HL-60 (cell line): ENCODE results near the gene SORCS2.

Experiments
- DNase-seq, 2 experiments: peaks; one replicate each; pipeline ENCODE4 v3.0.0-alpha.2; 2010 to 2020; ENCODE audit warnings: low read depth in 1 of 2, low spot score in 1 of 2
- H3K27ac ChIP-seq: fragments of 250-450 bp; sonication (Bioruptor Pico); replicated peaks from 2 replicates; pipeline ENCODE4 v1.5.1; 2020; ENCODE audit warnings: mild to moderate bottlenecking, moderate library complexity
- H3K27me3 ChIP-seq: fragments of 250-450 bp; sonication (Bioruptor Pico); 2 replicates; pipeline ENCODE4 v1.5.1; 2021; ENCODE audit warnings: mild to moderate bottlenecking, moderate library complexity; ENCODE audit not compliant: insufficient read depth, poor library complexity, severe bottlenecking
- H3K4me3 ChIP-seq: replicated peaks from 2 replicates; pipeline ENCODE4 v1.5.1; 2011; ENCODE audit warnings: mild to moderate bottlenecking, control low read depth, low read length; ENCODE audit not compliant: insufficient read depth
- GABPA ChIP-seq: IDR thresholded peaks from 2 replicates; pipeline ENCODE4 v1.6.1; 2012; ENCODE audit warnings: low read depth
- POLR2AphosphoS5 ChIP-seq: IDR thresholded peaks from 2 replicates; pipeline ENCODE4 v1.6.1; 2012; ENCODE audit warnings: low read depth
- SPI1 ChIP-seq: IDR thresholded peaks from 2 replicates; pipeline ENCODE4 v1.6.1; 2012; ENCODE audit warnings: low read depth, mild to moderate bottlenecking, borderline replicate concordance
- TF ChIP-seq, protein P1 (sequence below): IDR thresholded peaks from one replicate; pipeline ENCODE4 v1.5.1; 2011; ENCODE audit warnings: low read length, control low read depth, inconsistent platforms; ENCODE audit not compliant: insufficient read depth
- TF ChIP-seq, protein P2 (sequence below): IDR thresholded peaks from 2 replicates; pipeline ENCODE4 v1.6.1; 2012; ENCODE audit warnings: low read depth; ENCODE audit not compliant: insufficient replicate concordance

The SORCS2 gene

DNA sequence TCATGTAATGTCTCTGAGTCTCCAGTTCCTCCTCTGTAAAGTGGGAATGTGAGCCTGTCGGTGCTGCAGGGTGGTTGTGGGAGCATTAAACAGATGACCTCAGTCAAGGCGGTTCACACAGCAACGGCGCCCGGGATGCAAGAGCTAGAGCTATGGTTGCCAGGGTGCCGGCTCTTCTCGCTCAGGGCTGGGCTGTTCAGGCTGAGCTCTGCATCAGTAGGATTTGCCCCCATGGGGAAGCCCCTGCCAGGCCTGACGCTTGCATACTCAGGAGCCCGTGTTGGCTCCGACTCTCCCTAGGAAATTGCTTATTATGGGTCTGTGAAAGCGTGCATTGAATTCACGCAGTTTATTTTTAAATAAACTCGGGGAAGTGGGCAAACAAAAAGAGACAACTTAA lies 175.1 kb downstream of the SORCS2 start:
- Histone ChIP-seq H3K4me3 (no peak overlapping the region), H3K27me3 (no peaks in the 10 kb centered on the region), H3K27ac (no peak overlapping the region)
- TF ChIP-seq SPI1: no peak
- TF ChIP-seq POLR2AphosphoS5: no peak
- TF ChIP-seq, protein P1, sequence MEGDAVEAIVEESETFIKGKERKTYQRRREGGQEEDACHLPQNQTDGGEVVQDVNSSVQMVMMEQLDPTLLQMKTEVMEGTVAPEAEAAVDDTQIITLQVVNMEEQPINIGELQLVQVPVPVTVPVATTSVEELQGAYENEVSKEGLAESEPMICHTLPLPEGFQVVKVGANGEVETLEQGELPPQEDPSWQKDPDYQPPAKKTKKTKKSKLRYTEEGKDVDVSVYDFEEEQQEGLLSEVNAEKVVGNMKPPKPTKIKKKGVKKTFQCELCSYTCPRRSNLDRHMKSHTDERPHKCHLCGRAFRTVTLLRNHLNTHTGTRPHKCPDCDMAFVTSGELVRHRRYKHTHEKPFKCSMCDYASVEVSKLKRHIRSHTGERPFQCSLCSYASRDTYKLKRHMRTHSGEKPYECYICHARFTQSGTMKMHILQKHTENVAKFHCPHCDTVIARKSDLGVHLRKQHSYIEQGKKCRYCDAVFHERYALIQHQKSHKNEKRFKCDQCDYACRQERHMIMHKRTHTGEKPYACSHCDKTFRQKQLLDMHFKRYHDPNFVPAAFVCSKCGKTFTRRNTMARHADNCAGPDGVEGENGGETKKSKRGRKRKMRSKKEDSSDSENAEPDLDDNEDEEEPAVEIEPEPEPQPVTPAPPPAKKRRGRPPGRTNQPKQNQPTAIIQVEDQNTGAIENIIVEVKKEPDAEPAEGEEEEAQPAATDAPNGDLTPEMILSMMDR: no peak
- TF ChIP-seq GABPA: no peak
- TF ChIP-seq, protein P2, sequence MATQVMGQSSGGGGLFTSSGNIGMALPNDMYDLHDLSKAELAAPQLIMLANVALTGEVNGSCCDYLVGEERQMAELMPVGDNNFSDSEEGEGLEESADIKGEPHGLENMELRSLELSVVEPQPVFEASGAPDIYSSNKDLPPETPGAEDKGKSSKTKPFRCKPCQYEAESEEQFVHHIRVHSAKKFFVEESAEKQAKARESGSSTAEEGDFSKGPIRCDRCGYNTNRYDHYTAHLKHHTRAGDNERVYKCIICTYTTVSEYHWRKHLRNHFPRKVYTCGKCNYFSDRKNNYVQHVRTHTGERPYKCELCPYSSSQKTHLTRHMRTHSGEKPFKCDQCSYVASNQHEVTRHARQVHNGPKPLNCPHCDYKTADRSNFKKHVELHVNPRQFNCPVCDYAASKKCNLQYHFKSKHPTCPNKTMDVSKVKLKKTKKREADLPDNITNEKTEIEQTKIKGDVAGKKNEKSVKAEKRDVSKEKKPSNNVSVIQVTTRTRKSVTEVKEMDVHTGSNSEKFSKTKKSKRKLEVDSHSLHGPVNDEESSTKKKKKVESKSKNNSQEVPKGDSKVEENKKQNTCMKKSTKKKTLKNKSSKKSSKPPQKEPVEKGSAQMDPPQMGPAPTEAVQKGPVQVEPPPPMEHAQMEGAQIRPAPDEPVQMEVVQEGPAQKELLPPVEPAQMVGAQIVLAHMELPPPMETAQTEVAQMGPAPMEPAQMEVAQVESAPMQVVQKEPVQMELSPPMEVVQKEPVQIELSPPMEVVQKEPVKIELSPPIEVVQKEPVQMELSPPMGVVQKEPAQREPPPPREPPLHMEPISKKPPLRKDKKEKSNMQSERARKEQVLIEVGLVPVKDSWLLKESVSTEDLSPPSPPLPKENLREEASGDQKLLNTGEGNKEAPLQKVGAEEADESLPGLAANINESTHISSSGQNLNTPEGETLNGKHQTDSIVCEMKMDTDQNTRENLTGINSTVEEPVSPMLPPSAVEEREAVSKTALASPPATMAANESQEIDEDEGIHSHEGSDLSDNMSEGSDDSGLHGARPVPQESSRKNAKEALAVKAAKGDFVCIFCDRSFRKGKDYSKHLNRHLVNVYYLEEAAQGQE: no peak
- DNase-seq: no peak

DNA sequence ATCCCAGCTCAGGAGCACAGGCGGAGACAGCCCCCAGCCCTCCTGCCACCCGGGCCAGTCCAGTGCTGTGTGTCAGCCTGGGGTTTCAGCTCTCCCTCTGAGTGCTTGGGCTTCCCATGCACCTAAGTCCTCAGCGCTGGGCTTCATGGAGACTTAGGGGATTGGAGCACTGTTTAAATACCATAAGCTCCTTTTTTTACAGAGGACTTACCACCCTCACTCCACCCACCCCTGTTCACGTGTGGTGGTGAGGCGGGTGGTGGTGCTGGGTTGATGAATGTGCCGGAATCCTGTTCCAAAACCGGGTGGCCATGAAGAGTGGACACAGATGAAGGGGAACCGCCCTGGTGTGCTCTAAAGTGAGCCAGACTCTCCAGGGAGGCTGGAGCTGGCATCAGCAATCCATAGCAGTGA lies 175.5 kb downstream of the SORCS2 start:
- TF ChIP-seq, protein P1: no peak
- no peak for TF ChIP-seq SPI1
- no peak for TF ChIP-seq GABPA
- H3K27ac ChIP-seq: no peak overlapping the region
- DNase-seq: no peak
- no peak overlapping the region for H3K4me3 ChIP-seq
- no peaks in the 10 kb centered on the region for H3K27me3 ChIP-seq

DNA sequence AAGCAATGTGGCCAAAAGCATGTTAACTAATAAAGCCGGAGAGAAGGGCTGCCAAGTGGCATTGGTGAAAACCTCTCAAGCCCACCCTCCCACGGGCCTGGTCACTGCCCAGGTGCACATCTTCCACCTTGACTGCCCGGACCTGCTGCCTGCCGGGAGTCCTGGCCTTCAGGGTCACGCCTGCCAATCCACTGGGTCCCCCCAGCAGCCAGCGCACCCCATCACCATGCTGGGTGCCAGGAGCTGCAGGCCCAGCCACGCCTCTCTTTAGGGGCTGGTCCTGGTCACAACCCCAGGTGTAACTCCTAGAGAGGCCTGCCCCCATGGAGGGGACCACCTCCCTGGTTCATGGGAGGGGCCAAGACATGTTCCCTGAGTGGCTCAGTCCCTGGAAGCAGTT lies 176.0 kb downstream of the SORCS2 start:
- TF ChIP-seq SPI1 (no peak), GABPA (no peak), POLR2AphosphoS5 (no peak)
- TF ChIP-seq, protein P2: no peak
- TF ChIP-seq, protein P1: no peak
- Histone ChIP-seq H3K27ac (no peak overlapping the region), H3K4me3 (no peak overlapping the region), H3K27me3 (no peaks in the 10 kb centered on the region)
- DNase-seq: no peak

DNA sequence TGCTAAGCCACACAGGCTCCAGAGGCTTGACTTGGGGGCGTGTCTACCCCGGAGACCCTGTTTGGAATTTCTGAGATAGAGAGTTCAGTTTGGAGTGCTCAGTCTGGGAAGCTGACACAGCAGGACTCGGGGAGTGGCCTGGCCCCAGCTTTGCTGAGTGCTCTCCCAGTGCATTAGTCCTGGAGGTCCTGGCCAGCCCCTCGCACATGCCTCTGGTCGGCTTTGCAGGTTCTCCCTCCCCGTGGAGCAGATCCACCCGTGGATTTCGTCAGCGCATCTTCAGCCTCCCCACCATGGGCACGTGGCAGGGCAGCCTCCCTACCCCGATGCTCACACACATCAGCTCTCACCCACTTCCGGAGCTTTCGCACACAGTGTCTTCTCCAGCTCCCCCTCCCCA lies 177.2 kb downstream of the SORCS2 start:
- no peak for TF ChIP-seq POLR2AphosphoS5
- TF ChIP-seq GABPA: no peak
- no peak for TF ChIP-seq SPI1
- TF ChIP-seq, protein P2: no peak
- TF ChIP-seq, protein P1: no peak
- DNase-seq: no peak
- H3K27me3 ChIP-seq: no peaks in the 10 kb centered on the region

More for the DNA sequence above, 177.2 kb downstream of the SORCS2 start:
- H3K27ac ChIP-seq: no peak overlapping the region
- H3K4me3 ChIP-seq: no peak overlapping the region
